GM10248 (cell line): ENCODE data around the gene RSRC2.
"Not testable (repeated sequence)": the region's sequence is repeated elsewhere in the genome, so short reads cannot be mapped to it uniquely, and the experiment has no call there.

Source experiments
- CTCF ChIA-PET: fragments of 300-600 bp; sonication (Branson Sonifier 250); formaldehyde crosslinking; extraction: SDS; loops from one replicate; lab custom pipeline; 2021; ENCODE audit warnings: antibody characterized with exemption; lab: Yijun Ruan, JAX
- POLR2A ChIA-PET: fragments of 350-650 bp; sonication (Branson Sonifier 250); formaldehyde crosslinking; extraction: SDS; loops from one replicate; lab custom pipeline; 2020; ENCODE audit warnings: antibody characterized with exemption; lab: Yijun Ruan, JAX
- DNase-seq: peaks from one replicate; pipeline ENCODE4 v3.0.0; 2012; ENCODE audit errors: extremely low spot score
- TF ChIP-seq, protein P1 (sequence below): IDR thresholded peaks from 2 replicates; pipeline ENCODE4 v1.5.1; 2012; ENCODE audit warnings: mild to moderate bottlenecking, low read depth; ENCODE audit errors: extremely low read depth, missing control alignments, control extremely low read depth

Gene RSRC2

DNA sequence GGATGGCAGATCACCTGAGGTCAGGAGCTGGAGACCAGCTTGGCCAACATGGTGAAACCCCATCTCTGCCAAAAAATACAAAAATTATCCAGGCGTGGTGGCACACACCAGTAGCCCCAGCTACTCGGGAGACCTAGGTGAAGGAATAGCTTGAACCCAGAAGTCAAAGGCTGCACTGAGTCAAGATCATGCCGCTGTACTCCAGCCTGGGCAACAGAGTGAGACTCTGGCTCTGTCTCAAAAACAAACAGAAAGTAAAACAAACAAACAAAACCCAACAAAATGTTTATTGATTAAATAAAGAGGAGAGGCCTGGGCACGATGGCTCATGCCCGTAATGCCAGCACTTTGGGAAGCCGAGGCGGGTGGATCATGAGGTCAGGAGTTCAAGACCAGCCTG, 31.5 kb downstream of the RSRC2 start:
- DNase-seq: no peak
- POLR2A ChIA-PET: no interaction called here
- CTCF ChIA-PET: interaction anchor here (7.9 kb wide), 1 partner anchor 22 kb away, joined by 48 read pairs; no protein-coding TSS in a partner anchor
- TF ChIP-seq, protein P1, sequence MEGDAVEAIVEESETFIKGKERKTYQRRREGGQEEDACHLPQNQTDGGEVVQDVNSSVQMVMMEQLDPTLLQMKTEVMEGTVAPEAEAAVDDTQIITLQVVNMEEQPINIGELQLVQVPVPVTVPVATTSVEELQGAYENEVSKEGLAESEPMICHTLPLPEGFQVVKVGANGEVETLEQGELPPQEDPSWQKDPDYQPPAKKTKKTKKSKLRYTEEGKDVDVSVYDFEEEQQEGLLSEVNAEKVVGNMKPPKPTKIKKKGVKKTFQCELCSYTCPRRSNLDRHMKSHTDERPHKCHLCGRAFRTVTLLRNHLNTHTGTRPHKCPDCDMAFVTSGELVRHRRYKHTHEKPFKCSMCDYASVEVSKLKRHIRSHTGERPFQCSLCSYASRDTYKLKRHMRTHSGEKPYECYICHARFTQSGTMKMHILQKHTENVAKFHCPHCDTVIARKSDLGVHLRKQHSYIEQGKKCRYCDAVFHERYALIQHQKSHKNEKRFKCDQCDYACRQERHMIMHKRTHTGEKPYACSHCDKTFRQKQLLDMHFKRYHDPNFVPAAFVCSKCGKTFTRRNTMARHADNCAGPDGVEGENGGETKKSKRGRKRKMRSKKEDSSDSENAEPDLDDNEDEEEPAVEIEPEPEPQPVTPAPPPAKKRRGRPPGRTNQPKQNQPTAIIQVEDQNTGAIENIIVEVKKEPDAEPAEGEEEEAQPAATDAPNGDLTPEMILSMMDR: no peak

DNA sequence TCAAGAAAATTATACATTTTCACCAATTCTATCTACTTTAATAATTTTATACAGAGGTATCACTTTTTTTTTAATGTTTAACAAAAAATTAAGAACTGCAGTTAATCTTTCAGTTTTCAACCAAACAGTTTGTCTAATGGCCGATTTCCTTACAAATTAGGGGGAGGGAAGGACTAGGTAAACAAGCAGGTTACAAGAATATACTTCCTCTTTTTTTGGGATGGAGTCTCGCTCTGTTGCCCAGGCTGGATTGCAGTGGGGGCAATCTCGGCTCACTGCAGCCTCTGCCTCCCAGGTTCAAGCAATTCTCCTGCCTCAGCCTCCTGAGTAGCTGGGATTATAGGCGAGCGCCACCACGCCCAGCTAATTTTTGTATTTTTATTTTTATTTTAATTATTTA, 33.5 kb downstream of the RSRC2 start:
- POLR2A ChIA-PET, DNase-seq: not testable (repeated sequence)
- CTCF ChIA-PET: interaction anchor here (0.7 to 7.9 kb wide), 3 partner anchors 8 to 20 kb away, joined by 3 to 48 read pairs (median 3); no protein-coding TSS in a partner anchor

DNA sequence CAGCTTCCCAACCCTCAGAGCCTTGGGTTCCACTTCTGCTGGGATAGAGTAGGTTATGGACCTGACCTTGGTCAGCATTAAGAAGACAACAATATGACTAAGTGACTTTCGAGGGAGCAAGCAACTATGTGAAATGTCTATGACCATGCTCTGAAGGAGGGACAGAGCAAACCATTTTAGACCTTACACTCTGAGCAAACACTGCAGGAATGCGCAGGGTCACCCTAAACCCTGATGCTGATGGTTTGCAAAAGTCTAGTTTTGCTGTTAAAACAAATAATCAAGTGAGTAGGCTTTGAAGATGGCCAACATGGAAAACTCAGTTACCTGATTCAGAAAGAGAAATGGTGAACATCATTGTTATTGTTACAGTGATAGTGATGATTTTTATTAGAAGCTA, 34.7 kb downstream of the RSRC2 start:
- no peak for DNase-seq
- POLR2A ChIA-PET: interaction anchor here (2.1 kb wide), 1 partner anchor 10 kb away, joined by 11 read pairs; the partner anchor contains the start of gene ZCCHC8
- CTCF ChIA-PET: interaction anchor here (1.3 to 7.9 kb wide), 2 partner anchors 9 to 19 kb away, joined by 4 to 48 read pairs; partner anchors contain the start of gene ZCCHC8
- TF ChIP-seq, protein P1: no peak

DNA sequence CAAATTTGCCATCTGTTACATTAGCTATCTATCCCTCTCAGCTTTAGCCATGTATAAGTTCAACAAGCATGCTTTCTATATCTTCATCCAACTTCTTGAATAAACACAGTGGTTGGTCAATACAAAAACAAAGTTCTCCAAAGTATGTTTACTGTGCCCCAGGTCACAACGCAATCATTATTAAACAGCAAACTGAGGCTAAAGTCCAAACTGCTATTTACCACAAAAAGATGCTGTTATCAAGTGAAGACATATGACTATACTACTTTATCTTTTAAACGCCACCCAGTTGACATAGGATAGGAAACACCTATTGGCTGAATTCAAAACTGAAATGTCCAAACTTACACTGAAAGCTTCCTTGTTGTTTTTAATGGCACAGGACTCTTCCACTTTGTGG, 37.7 kb downstream of the RSRC2 start:
- CTCF ChIA-PET: interaction anchor here (0.6 to 1.3 kb wide), 5 partner anchors 9 to 90 kb away, joined by 3 to 4 read pairs (median 3); no protein-coding TSS in a partner anchor
- TF ChIP-seq, protein P1: no peak

DNA sequence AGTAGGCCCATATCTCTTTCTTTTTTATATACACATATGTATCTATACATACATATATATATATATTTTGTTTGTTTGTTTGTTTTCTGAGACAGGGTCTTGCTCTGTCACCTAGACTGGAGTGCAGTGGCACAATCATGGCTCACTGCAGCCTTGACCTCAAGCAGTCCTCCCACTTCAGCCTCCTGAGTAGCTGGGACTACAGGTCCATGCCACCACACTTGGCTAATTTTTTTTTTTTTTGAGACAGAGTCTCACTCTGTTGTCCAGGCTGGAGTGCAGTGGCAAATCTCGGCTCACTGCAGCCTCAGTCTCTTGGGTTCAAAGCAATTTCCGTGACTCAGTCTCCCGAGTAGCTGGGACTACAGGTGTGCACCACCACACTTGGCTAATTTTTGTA, 38.9 kb downstream of the RSRC2 start:
- CTCF ChIA-PET, DNase-seq: not testable (repeated sequence)
- POLR2A ChIA-PET: interaction anchor here (2.6 kb wide), 1 partner anchor 13 kb away, joined by 15 read pairs; the partner anchor contains the start of gene ZCCHC8

More for the DNA sequence above, 37.7 kb downstream of the RSRC2 start:
- POLR2A ChIA-PET: interaction anchor here (0.5 kb wide), 1 partner anchor 23 kb away, joined by 3 read pairs; no protein-coding TSS in a partner anchor
- no peak for DNase-seq

DNA sequence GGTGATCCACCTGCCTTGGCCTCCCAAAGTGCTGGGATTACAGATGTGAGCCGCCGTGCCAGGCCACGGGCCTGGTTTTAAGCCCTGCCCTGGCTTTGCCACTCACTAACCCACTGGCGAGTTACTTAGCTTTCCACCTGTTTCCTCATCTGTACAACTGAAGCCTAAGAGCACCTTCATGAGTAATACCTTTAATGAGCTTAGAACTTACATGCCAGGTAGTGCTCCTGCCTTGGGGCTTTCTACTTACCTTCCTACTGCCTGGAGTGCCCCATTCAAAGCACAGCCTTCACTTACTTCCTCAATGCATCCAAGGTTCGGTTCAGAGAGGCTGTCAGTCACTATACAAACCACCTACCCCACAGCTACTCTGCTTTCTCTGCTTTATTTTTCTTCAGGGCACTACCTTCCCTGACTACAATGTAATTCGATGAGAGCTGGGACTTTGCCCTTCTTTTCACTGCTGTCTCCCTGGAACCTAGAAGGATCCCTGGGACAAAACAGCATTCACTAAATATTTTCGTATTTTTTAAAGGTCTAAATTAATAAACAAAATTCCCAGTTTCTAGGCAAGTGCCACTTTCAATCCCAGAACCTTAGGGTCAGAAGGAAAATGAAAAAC, 39.8 kb downstream of the RSRC2 start:
- POLR2A ChIA-PET: interaction anchor here (0.8 to 2.6 kb wide), 3 partner anchors 9 to 14 kb away, joined by 3 to 15 read pairs (median 3); partner anchors contain the start of gene ZCCHC8

DNA sequence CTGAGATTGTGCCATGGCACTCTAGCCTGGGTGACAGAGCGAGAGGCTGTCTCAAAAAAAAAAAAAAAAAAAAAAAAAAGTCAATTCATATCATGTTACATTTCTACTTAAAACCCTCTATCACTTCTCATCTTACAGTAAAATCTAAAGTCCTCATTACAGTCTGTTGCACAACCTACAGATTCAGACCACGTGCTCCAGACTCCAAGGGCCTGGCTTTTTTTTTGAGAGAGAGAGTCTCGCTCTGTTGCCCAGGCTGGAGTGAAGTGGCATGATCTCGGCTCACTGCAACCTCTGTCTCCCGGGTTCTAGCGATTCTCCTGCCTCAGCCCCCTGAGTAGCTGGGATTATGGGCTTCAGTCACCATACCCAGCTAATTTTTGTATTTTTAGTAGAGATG, 40.4 kb downstream of the RSRC2 start:
- CTCF ChIA-PET: interaction anchor here (1.2 to 4.7 kb wide), 5 partner anchors 11 to 87 kb away, joined by 3 to 35 read pairs (median 10); no protein-coding TSS in a partner anchor
- not testable (repeated sequence) for DNase-seq
- POLR2A ChIA-PET: interaction anchor here (1.4 to 2.6 kb wide), 2 partner anchors 12 to 15 kb away, joined by 3 to 15 read pairs; partner anchors contain the start of gene ZCCHC8

More for the DNA sequence above, 39.8 kb downstream of the RSRC2 start:
- TF ChIP-seq, protein P1: no peak
- DNase-seq: no peak
- CTCF ChIA-PET: interaction anchor here (1.5 to 4.7 kb wide), 3 partner anchors 10 to 25 kb away, joined by 4 to 35 read pairs (median 10); no protein-coding TSS in a partner anchor

DNA sequence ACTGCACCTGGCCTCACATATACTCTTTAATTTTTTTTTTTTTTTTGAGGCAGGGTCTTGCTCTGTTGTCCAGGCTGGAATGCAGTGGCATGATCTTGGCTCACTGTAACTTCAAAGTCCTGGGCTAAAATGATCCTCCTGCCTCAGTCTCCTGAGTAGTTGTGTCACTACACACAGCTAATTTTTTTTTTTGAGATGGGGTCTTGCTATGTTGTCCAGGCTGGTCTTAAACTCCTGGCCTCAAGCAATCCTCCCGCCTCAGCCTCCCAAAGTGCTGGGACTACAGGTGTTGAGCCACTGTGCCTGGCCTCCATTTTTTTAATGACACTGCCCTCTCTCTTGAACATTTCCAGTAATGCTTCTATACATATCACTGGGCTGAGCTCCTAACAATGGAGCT, 42.4 kb downstream of the RSRC2 start:
- ChIA-PET CTCF (interaction anchor here (1.3 to 4.7 kb wide), 4 partner anchors 12 to 85 kb away, joined by 3 to 35 read pairs (median 8); partner anchors contain the start of gene ZCCHC8), POLR2A (interaction anchor here (0.7 to 1.6 kb wide), 2 partner anchors 16 to 84 kb away, joined by 3 to 7 read pairs; partner anchors contain the start of gene ZCCHC8)
- not testable (repeated sequence) for DNase-seq
